Keratinocyte (primary cell): Measurements from ENCODE around the gene RASL12.

Source experiments
- CTCF ChIP-seq, 3 experiments: IDR thresholded peaks in 1 of 3; conservative IDR thresholded peaks in 1 of 3; optimal IDR thresholded peaks in 1 of 3; 2 replicates in 2 of 3; 3 replicates in 1 of 3; pipeline versions ENCODE3 to v1.5.1; 2011; ENCODE audit warnings: low read length in 3 of 3, mild to moderate bottlenecking in 3 of 3, moderate library complexity in 2 of 3, control low read depth in 1 of 3, inconsistent platforms in 1 of 3; ENCODE audit not compliant: insufficient read depth in 2 of 3; ENCODE audit errors: extremely low read depth in 1 of 3
- EZH2 ChIP-seq: IDR thresholded peaks from one replicate; pipeline ENCODE4 v1.6.1; 2012; ENCODE audit warnings: inconsistent platforms, mild to moderate bottlenecking, low read length, moderate library complexity

- no peak for TF ChIP-seq EZH2
- no peak for TF ChIP-seq CTCF (optimal IDR thresholded peaks at IDR 0.05 in 1 of 3, IDR thresholded peaks at IDR 0.05 in 1 of 3, conservative IDR thresholded peaks at IDR 0.05 in 1 of 3; ENCODE audit: extremely low read depth in 1 of 3, insufficient read depth in 2 of 3, low read length in 3 of 3)
These were observed 30.0 kb upstream of the RASL12 start for GRCh38 chr15:65097651-65098263.
